Esophagus squamous epithelium (tissue), 4 donors: Measurements from ENCODE around the gene TRIM17.

Experiments
- CTCF ChIP-seq, 6 experiments: fragments of 450-650 bp in 4 of 6; fragments of 200-600 bp in 2 of 6; sonication (generic) in 2 of 6; IDR thresholded peaks; one replicate each; pipeline ENCODE4 v1.5.1; 2016 to 2019; ENCODE audit warnings: antibody characterized with exemption in 6 of 6, mild to moderate bottlenecking in 4 of 6, moderate library complexity in 4 of 6
- POLR2A ChIP-seq, 4 donors: fragments of 450-650 bp; IDR thresholded peaks; one replicate each; pipeline ENCODE4 v1.6.1; 2017; ENCODE audit warnings: antibody characterized with exemption in 4 of 4, mild to moderate bottlenecking in 4 of 4, moderate library complexity in 3 of 4

GRCh38 chr1:228448372-228448771 is 31.7 kb upstream of the TRIM17 start:
- no peak for TF ChIP-seq CTCF (IDR thresholded peaks at IDR 0.05)
- no peak for TF ChIP-seq POLR2A (IDR thresholded peaks at IDR 0.05)
